AG09309 (cell line): ENCODE results near the gene TNFAIP8L1.

Experiments used
- DNase-seq: peaks from one replicate; pipeline ENCODE4 v3.0.0-alpha.2; 2010; ENCODE audit warnings: low read depth
- H3K4me3 ChIP-seq: 2 replicates; pipeline ENCODE4 v1.5.1; 2011; ENCODE audit warnings: mild to moderate bottlenecking, low read depth, low read length, moderate library complexity; ENCODE audit not compliant: control insufficient read depth
- TF ChIP-seq, protein P1 (sequence below): IDR thresholded peaks from 2 replicates; pipeline ENCODE4 v1.5.1; 2011; ENCODE audit warnings: mild to moderate bottlenecking, low read depth, low read length, inconsistent platforms; ENCODE audit not compliant: insufficient read depth, control insufficient read depth; ENCODE audit errors: missing control alignments

TNFAIP8L1 gene

DNA sequence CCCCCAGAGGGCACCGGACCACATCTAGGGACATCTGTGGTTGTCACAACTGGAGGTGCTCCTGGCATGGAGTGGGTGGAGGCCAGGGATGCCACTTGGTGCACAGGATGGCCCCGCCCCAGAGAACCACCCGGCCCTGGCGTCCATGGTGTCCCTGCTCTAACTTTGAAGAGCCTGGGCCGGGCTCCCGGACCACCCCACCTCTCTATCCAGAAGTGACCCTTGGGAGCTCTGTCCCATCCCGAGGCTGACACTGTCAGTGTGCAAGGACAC, 53.7 kb downstream of the TNFAIP8L1 start:
- TF ChIP-seq, protein P1, sequence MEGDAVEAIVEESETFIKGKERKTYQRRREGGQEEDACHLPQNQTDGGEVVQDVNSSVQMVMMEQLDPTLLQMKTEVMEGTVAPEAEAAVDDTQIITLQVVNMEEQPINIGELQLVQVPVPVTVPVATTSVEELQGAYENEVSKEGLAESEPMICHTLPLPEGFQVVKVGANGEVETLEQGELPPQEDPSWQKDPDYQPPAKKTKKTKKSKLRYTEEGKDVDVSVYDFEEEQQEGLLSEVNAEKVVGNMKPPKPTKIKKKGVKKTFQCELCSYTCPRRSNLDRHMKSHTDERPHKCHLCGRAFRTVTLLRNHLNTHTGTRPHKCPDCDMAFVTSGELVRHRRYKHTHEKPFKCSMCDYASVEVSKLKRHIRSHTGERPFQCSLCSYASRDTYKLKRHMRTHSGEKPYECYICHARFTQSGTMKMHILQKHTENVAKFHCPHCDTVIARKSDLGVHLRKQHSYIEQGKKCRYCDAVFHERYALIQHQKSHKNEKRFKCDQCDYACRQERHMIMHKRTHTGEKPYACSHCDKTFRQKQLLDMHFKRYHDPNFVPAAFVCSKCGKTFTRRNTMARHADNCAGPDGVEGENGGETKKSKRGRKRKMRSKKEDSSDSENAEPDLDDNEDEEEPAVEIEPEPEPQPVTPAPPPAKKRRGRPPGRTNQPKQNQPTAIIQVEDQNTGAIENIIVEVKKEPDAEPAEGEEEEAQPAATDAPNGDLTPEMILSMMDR, result no peak
- no peak for DNase-seq
- no peak overlapping the region for H3K4me3 ChIP-seq

DNA sequence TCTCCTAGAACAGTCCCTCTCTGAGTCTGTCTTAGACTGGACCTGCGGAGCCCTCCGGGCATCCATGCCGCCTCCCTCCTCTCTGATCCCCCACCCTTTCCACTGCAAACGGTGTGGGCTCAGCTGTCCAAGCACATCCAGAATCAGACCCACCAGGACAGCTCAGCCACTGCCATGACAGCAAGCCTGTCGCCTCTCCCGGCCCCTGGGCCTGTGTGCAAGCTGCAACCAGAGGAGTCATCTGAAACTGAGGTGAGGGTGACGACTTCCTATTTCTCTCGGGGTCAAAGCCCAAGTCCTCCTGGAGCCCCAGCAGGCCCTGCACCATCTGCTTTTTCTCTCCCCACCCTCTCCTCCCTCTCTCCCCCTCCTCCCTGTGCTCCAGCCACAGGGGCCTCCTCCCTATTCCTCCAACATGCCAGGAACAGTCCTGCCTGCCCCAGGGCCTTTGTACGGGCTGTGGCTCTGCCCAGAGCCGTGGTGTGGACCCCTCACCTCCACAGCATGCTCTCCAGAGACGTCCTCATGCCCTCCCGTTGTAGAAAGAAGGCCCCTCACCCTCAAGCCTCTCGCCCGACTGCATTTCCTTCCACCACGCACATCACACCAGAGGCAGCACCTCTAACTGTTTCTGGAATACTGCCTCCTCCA, 54.3 kb downstream of the TNFAIP8L1 start:
- DNase-seq, result no peak
- TF ChIP-seq, protein P1, result no peak
- no peak overlapping the region for H3K4me3 ChIP-seq

- TF ChIP-seq, protein P1, result no peak
- peak; percentile 87 for DNase-seq
- H3K4me3 ChIP-seq, result no peak overlapping the region
These were observed 55.1 kb downstream of the TNFAIP8L1 start for GRCh38 chr19:4694211-4694987.

- TF ChIP-seq, protein P1, result no peak
- DNase-seq, result no peak
These were observed 56.0 kb downstream of the TNFAIP8L1 start for GRCh38 chr19:4695224-4695731.

DNA sequence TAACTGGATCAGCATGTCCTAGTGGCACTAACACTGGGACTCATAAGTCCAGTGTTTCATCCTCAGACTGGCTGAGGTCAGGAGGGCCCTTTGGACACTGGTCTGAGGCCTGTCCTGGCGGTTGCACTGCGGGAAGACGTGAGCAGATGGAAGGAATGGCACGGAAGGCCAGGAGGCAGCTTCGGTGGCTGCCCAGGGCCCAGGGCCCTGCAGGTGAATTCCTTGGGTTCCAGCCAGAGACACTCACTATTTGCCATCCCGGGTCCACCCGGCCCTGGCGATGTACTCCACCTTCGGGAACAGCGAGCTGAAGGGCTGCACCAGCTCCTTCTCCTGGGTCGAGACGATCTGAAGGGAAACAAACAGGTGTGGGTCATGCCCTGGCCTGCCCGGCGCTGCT, 58.0 kb downstream of the TNFAIP8L1 start:
- H3K4me3 ChIP-seq, result no peak overlapping the region
- TF ChIP-seq, protein P1, result no peak
- DNase-seq, result no peak

More at GRCh38 chr19:4695224-4695731, 56.0 kb downstream of the TNFAIP8L1 start:
- no peak overlapping the region for H3K4me3 ChIP-seq

DNA sequence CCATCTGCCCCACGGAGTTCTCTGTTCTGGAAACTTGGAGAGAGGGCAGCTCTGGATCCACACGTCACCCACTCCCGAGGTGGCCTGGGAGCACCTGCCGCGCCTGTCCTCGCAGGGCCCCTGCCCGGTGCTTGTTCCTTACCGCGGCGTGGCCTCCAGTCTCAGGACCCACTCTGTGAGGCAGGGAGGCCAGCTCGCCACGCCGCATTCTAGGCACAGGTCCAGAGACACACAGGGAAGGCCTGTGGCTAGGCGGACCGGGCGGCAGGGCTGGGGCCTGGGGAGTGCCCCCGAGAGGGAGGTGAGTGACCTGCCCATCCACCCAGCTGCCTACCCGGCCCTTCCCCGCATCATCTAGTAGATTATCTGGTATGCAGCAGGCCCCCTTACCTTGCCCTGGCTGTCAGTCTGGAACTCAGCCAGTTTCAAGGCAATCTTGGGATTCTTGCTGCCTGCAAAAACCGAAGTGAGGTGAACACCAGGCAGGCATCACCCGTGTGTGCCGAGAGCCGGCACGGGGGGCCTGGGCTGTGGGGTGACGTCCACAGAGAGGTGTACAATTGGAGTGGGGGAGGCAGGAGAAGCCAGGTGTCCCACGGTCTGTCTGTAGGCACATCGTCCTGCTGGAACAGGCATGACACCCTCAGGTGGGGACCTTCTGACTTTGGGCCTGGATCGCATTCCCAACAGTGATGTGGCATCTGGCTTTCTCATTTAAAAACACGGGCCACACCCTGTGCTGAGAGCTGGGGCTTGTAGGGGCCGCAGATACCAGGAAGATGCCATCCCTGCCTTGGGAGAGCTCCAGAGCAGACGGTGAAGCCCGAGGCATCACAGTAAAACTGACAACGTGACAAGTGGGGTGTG, 60.7 kb downstream of the TNFAIP8L1 start:
- DNase-seq, result no peak
- no peak overlapping the region for H3K4me3 ChIP-seq
- TF ChIP-seq, protein P1, result no peak
